Fibroblast of lung (primary cell): Measurements from ENCODE around the gene NAALADL1. TPM values are rescaled to one million over a fixed set of nuclear protein-coding genes. Genes with fewer than 3 reads are reported as not detected.

Experiments used
- DNase-seq, 2 donors: peaks; one replicate each; pipeline versions ENCODE4 v3.0.0 to v3.0.0-alpha.2; 2010; ENCODE audit warnings: low read depth in 2 of 2
- H2AFZ ChIP-seq: 2 replicates; pipeline ENCODE4 v1.5.1; 2012; ENCODE audit warnings: low read length, control low read depth, inconsistent platforms
- H3K27ac ChIP-seq: 2 replicates; pipeline ENCODE4 v1.5.1; 2011; ENCODE audit warnings: low read length, control low read depth; ENCODE audit not compliant: insufficient read depth
- H3K27me3 ChIP-seq: 2 replicates; pipeline ENCODE4 v1.5.1; 2011; ENCODE audit warnings: mild to moderate bottlenecking, low read length; ENCODE audit not compliant: control insufficient read depth, insufficient read depth
- H3K36me3 ChIP-seq: 2 replicates; pipeline ENCODE4 v1.5.1; 2011; ENCODE audit warnings: low read length; ENCODE audit not compliant: control insufficient read depth, insufficient read depth
- H3K4me1 ChIP-seq: 2 replicates; pipeline ENCODE4 v1.5.1; 2011; ENCODE audit warnings: low read length; ENCODE audit not compliant: control insufficient read depth, insufficient read depth; ENCODE audit errors: extremely low read depth
- H3K4me2 ChIP-seq: 2 replicates; pipeline ENCODE4 v1.5.1; 2011; ENCODE audit warnings: low read length, control low read depth; ENCODE audit not compliant: insufficient read depth; ENCODE audit errors: extremely low read depth
- H3K4me3 ChIP-seq, 4 experiments: fragments of 200-600 bp in 1 of 4; sonication (generic) in 1 of 4; replicated peaks in 1 of 4; 2 replicates each; pipeline ENCODE4 v1.5.1; 2011 to 2016; ENCODE audit warnings: low read length in 4 of 4, low read depth in 3 of 4, mild to moderate bottlenecking in 3 of 4, control low read depth in 2 of 4, inconsistent platforms in 1 of 4, mixed read lengths in 1 of 4; ENCODE audit not compliant: insufficient read depth in 1 of 4; ENCODE audit errors: control extremely low read depth in 1 of 4
- H3K79me2 ChIP-seq: 2 replicates; pipeline ENCODE4 v1.5.1; 2012; ENCODE audit warnings: mild to moderate bottlenecking, low read length, inconsistent platforms; ENCODE audit not compliant: control insufficient read depth, insufficient read depth
- H3K9ac ChIP-seq: 2 replicates; pipeline ENCODE4 v1.5.1; 2011; ENCODE audit warnings: mild to moderate bottlenecking, low read length, control low read depth; ENCODE audit not compliant: insufficient read depth
- H3K9me3 ChIP-seq: 2 replicates; pipeline ENCODE4 v1.5.1; 2012; ENCODE audit warnings: low read depth, low read length; ENCODE audit not compliant: control insufficient read depth, insufficient read depth
- H4K20me1 ChIP-seq: 2 replicates; pipeline ENCODE4 v1.5.1; 2011; ENCODE audit warnings: low read length; ENCODE audit not compliant: control insufficient read depth, insufficient read depth; ENCODE audit errors: extremely low read depth
- EZH2 ChIP-seq: IDR thresholded peaks from 2 replicates; pipeline ENCODE4 v1.5.1; 2012; ENCODE audit warnings: low read length, control low read depth, mild to moderate bottlenecking; ENCODE audit errors: missing control alignments
- polyA plus RNA-seq, 2 donors: library from polyadenylated mRNA; depleted of rRNA in 1 of 2; stranded (reverse) in 1 of 2; unstranded in 1 of 2; fragments of >200 nt; gene quantifications; 2 replicates each; pipeline ENCODE4 v1.2.1, GENCODE V29; 2011 to 2012; ENCODE audit warnings: missing spikeins in 1 of 2
- total RNA-seq: library from RNA; depleted of rRNA; stranded (reverse); fragments of >200 nt; gene quantifications from 2 replicates; pipeline ENCODE4 v1.2.1, GENCODE V29; 2014
- TF ChIP-seq, protein P1 (sequence below), 2 donors: IDR thresholded peaks in 1 of 2; conservative IDR thresholded peaks in 1 of 2; 1 replicate in 1 of 2; 2 replicates in 1 of 2; pipeline ENCODE4 v1.5.1; 2011 to 2012; ENCODE audit warnings: low read length in 2 of 2, control low read depth in 1 of 2, inconsistent platforms in 1 of 2, low read depth in 1 of 2, mild to moderate bottlenecking in 1 of 2

NAALADL1 gene
- total and polyA plus RNA-seq, 2 donors (not counting 1 experiment from before 2014, with no cell fraction given): 14.9 to 35.5 TPM

DNA sequence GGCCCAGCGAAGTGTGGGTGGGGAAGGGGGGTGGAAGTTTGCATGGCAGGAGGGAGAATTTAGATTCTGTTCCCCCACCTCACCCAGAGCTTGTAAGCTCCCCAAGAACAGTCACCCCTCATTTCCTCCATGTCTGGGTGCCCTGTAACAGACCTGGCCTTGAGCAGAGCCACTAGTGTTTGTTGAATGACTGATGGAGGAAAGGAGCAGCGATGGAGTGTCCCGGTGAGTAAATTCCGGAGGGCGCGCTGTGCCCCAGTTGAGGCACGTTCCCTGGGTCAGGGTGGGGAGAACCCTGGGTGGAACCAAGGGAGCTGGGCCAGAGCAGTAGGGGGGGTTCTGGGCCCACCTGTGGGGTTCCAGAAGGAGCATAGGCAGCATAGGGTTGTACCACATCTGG, 827 bp downstream of the NAALADL1 start:
- no peaks in the 10 kb centered on the region for H3K79me2 ChIP-seq
- no peak overlapping the region for H3K4me3 ChIP-seq
- H3K4me2 ChIP-seq: no peak overlapping the region
- H3K9me3 ChIP-seq: no peaks in the 10 kb centered on the region
- H3K36me3 ChIP-seq: no peaks in the 10 kb centered on the region
- no peak for TF ChIP-seq EZH2
- TF ChIP-seq, protein P1, sequence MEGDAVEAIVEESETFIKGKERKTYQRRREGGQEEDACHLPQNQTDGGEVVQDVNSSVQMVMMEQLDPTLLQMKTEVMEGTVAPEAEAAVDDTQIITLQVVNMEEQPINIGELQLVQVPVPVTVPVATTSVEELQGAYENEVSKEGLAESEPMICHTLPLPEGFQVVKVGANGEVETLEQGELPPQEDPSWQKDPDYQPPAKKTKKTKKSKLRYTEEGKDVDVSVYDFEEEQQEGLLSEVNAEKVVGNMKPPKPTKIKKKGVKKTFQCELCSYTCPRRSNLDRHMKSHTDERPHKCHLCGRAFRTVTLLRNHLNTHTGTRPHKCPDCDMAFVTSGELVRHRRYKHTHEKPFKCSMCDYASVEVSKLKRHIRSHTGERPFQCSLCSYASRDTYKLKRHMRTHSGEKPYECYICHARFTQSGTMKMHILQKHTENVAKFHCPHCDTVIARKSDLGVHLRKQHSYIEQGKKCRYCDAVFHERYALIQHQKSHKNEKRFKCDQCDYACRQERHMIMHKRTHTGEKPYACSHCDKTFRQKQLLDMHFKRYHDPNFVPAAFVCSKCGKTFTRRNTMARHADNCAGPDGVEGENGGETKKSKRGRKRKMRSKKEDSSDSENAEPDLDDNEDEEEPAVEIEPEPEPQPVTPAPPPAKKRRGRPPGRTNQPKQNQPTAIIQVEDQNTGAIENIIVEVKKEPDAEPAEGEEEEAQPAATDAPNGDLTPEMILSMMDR (conservative IDR thresholded peaks at IDR 0.05 in 1 of 2, IDR thresholded peaks at IDR 0.05 in 1 of 2; ENCODE audit: low read depth in 1 of 2, low read length in 2 of 2): no peak
- H3K27ac ChIP-seq: no peak overlapping the region
- H3K27me3 ChIP-seq: peaks cover 8% of the 10 kb centered on the region
- DNase-seq: no peak
- H3K9ac ChIP-seq: no peak overlapping the region
- H4K20me1 ChIP-seq: no peaks in the 10 kb centered on the region
- no peaks in the 10 kb centered on the region for H3K4me1 ChIP-seq
- H2AFZ ChIP-seq: no peak overlapping the region

- H3K9ac ChIP-seq: no peak overlapping the region
- H3K4me3 ChIP-seq: no peak overlapping the region
- H3K79me2 ChIP-seq: no peaks in the 10 kb centered on the region
- DNase-seq: no peak
- no peaks in the 10 kb centered on the region for H3K36me3 ChIP-seq
- TF ChIP-seq EZH2: no peak
- H3K27ac ChIP-seq: no peak overlapping the region
- H3K4me1 ChIP-seq: no peaks in the 10 kb centered on the region
- H3K27me3 ChIP-seq: peaks cover 8% of the 10 kb centered on the region
- no peaks in the 10 kb centered on the region for H4K20me1 ChIP-seq
- no peak overlapping the region for H3K4me2 ChIP-seq
- H3K9me3 ChIP-seq: no peaks in the 10 kb centered on the region
- no peak overlapping the region for H2AFZ ChIP-seq
These were observed 1.4 kb downstream of the NAALADL1 start for GRCh38 chr11:65056999-65057398.

- TF ChIP-seq, protein P1 (conservative IDR thresholded peaks at IDR 0.05 in 1 of 2, IDR thresholded peaks at IDR 0.05 in 1 of 2; ENCODE audit: low read depth in 1 of 2, low read length in 2 of 2): no peak
- no peak for TF ChIP-seq EZH2
- Histone ChIP-seq H2AFZ (no peak overlapping the region), H3K27ac (no peak overlapping the region), H3K4me3 (no peak overlapping the region), H3K9me3 (no peaks in the 10 kb centered on the region), H3K4me1 (no peaks in the 10 kb centered on the region), H3K36me3 (no peaks in the 10 kb centered on the region), H3K4me2 (no peak overlapping the region), H4K20me1 (no peaks in the 10 kb centered on the region), H3K27me3 (peaks cover 8% of the 10 kb centered on the region), H3K79me2 (no peaks in the 10 kb centered on the region), H3K9ac (no peak overlapping the region)
- DNase-seq: no peak
These were observed 2.8 kb downstream of the NAALADL1 start for GRCh38 chr11:65055538-65055937.
